Measurements from ENCODE around the gene KLK4.
A peak's percentile ranks its signal among the peaks of the same experiment; 100 is the strongest.

The KLK4 gene, protein sequence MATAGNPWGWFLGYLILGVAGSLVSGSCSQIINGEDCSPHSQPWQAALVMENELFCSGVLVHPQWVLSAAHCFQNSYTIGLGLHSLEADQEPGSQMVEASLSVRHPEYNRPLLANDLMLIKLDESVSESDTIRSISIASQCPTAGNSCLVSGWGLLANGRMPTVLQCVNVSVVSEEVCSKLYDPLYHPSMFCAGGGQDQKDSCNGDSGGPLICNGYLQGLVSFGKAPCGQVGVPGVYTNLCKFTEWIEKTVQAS
- total RNA-seq = 0 reads per million in 3 experiments

DNA sequence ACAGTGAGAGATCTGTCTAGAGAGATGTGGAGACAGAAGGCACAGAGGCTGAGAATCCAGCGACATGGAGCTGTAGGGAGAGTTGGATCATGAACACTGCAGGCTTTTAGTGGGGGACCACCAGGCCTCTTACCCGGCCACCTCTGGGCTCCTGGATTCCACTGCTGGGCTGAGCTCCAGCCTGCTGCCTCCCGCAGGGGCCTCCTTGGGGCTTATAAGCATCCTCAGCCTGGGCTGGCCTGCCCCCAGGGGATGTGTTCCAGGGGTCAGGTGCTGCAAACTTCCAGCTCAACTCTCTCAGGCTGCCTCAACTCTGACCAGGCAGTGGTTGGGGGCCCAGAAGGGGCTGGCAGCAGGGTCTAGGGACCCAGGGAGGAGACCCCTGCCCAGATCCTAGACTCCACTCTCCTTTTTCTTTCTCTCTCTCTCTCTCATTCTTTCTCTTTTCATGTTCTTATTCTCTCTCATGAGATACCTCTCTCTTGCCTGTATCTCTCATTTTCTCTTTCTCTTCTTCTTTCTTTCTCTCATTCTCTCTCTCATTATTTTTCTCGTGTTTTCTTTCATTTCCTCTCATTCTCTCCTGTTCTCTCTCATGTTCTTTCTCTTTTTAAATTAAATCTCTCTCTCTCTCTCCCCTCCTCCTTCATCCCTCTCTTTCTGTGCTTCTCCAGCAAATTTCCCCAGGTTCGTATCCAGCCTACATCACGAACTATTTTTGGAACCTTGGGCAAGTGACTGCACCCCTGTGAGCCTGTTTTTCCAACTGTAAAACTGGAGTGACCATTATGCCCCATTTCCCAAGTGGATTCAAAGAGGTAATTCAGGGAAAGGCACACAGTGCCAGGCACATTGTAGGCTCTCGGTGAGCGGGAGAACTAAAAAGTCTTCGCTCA lies at the start of gene KLK4:
KLK4 (minus strand) TSS at position 190 of the 896 bp plus-strand sequence. CDS start 657 bp downstream, outside the sequence.
- DNase-seq = no peak

DNA sequence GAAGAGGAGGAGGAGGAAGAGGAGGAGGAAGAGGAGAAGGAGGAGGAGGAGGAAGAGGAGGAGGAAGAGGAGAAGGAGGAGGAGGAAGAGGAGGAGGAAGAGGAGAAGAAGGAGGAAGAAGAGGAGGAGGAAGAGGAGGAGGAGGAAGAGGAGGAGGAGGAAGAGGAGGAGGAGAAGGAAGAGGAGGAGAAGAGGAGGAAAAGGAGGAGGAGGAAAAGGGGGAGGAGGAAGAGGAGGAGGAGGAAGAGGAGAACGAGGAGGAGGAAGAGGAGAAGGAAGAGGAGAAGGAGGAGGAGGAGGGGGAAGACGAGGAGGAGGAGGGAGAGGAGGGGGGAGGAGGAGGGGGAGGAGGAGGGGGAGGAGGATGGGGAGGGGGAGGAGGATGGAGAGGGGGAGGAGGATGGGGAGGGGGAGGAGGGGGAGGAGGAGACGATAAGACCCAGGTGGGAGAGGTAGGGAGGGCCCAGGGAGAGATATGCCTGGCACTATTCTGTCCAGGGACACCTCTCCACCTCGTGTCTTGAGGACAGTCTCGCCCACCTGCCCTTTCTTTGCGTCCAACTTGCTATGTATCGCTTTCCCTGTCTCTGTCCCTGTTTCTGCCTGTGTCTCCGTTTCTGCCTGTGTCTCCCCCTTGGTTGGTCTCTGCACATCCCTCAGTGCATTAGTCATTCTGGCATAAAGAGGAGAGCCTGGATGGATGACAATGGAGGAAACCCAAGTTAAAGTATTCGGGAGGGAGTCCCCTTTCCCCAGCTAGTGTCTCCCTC lies 48.7 kb upstream of the KLK4 start:
- DNase-seq = no peak

DNA sequence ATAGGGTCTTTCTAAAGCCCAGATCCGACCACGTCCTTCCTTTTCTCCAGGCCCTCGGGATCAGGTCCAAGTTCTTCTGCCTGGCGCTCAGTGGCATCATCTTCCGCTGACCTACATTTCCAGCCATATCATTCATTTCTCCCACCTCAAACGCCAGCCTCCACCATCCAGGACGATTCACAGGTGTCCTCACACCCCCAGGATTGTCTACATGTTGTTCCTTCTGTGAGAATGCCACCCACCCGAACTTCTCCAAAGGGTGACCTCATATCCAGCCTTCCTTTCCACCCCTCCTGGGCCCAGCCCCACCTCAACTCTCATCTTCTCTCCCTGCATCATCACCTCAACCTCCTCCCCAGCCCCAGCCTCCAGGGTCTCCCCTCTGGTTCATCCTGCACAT lies 46.4 kb upstream of the KLK4 start:
- DNase-seq = no peak

DNA sequence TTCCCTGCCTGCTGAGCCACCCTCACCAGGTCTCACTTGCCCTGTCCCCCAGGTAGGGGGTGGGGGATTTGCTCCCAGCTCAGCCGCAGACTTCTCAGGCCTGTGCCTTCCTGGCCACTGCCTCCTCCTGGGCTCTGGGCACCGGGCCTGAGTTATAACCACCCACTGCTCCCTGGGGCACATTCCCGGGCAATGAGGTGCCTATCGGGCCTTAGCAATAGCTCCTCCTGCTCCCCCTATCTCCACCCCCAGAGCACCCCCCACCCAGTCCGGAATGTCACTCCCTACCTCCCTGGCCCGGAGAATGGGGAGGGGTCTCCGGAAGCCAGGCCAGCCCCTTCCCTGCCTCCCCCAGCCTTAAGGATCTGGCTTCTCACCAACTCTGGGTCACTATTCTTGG lies 41.7 kb upstream of the KLK4 start, which contains the start of gene KLK5:
KLK5 (minus strand) TSS at position 129 of the 400 bp plus-strand sequence. CDS start 381 bp downstream, outside the sequence.
- DNase-seq = no peak

DNA sequence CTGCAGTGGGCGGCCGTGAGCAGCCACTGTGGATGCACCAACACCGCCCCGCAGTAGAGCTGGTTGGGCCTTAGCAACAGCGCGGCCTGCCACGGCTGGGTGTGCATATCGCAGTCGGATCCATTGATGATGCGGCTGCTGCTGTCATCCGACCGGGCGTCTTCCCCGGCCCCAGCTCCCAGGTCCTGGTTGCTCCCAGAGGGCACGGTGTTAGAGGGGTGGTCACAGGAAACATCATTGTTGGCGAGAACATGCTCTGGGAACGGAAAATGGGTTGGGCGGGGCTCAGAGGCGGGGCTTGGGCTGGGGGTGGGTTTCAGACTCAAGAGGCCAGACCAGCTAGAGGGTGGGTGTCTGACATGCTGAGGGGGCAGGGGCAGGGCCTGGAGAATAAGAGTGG lies 38.7 kb upstream of the KLK4 start:
- no peak for DNase-seq

DNA sequence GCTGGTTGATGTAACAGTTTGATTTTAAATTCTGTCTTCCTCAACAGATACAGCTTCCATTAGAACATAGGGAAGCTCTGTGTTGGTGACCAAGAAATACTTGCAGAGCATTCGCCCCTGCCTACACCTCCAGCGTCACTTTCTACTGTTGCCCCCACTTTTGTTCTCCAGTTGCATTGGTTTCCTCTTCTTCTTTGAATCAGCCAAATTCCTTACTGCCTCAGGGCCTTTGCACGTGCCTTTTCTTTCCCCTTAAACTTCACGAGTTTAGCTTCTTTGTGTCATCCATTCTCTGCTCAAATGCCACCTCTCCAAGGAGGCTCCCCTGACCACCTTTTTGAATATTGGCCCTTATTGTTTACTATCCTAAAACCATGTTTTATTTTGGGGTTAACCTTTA lies 35.9 kb upstream of the KLK4 start:
- no peak for DNase-seq

DNA sequence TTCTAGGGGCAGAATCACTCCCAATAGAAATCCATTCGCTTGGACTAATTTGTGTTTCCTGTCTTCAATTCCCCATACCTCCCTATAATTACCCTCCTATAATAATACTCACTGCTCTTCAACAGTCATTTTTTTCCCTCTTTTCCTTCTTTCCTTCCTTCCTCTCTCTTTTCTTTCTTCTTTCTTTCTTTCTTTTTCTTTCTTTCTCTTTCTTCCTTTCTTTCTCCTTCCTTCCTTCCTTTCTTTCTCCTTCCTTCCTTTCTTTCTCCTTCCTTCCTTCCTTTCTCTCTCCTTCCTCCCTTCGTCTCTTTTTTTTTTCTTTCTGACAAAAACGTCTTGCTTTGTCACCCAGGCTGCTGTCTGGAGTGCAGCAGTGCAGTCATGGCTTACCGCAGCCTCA lies 33.6 kb upstream of the KLK4 start:
- no peak for DNase-seq

DNA sequence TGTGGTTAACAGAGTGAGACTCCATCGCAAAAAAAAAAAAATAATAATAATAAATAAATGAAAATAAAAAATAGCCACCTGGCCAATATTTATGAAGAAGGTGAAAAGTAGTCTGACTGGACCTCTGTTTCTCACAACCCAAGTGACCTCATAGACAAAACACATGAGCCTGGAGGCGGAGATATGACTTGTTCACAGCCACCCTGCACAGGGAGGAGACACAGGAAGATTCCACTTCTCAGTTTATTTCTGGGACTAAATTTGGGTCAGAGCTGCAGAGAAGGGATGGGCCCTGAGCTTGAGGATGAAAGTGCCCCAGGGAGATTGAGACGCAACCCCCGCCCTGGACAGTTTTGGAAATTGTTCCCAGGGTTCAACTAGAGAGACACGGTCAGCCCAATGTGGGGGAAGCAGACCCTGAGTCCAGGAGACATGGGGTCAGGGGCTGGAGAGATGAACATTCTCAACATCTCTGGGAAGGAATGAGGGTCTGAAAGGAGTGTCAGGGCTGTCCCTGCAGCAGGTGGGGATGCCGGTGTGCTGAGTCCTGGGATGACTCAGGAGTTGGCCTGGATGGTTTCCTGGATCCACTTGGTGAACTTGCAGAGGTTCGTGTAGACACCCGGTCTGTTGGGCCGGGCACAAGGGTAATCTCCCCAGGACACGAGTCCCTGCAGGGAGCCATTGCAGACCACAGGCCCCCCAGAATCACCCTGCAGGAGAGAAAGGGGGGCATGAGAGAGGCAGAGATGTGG lies 32.1 kb upstream of the KLK4 start:
- DNase-seq = no peak

DNA sequence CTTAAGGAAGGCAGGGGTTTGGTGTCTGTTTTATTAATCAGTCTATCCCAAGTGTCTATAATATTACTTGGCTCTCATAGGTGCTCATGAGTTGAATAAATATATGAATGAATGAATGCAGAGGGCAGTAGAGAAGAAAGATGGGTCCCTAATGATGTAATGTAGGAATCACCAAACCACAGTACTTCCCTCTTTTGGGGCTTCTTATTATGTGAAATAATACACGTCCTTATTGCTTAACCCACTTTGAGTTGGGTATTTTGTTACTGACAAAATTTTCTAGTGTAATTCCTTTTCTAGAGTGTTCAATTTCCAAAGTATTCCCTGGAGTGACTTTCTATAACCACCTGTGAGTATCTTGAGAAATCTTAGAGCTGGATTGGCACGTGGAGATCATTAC lies 28.4 kb upstream of the KLK4 start:
- no peak for DNase-seq

DNA sequence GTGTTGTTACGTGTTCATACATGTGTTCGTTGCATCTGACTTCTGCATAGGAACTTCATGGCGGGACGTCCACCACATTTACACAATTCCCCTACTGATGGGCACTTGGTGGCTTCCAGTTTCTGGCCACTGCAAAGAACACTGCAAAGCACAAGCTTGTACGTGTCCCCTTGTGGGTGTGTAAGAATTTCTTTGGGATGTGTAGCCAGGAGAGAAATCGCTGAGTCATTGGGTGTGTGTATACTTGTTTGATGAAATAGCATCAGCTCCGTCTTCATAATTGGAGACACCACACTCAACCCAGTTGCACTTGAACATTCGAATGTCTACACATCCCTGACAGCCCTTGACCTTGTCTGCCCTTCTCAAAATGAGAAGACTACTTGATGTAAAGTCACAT lies 22.4 kb upstream of the KLK4 start:
- no peak for DNase-seq

DNA sequence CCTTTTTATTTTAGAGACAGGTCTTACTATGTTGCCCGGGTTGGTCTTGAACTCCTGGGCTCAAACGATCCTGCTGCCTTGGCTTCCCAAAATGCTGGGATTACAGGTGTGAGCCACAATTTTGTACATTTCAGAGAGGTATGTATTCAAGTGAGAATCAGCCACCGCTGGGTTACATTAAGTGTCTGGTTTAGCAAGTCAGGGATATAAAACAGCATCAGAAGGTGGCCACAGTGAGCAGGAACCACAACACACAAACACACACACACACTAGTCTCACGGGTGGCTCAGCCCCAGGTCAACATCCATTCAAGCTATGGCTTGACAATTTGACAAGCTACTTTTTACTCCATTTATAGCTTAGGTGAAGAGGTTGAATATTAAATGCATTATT lies 21.5 kb upstream of the KLK4 start:
- DNase-seq = no peak

DNA sequence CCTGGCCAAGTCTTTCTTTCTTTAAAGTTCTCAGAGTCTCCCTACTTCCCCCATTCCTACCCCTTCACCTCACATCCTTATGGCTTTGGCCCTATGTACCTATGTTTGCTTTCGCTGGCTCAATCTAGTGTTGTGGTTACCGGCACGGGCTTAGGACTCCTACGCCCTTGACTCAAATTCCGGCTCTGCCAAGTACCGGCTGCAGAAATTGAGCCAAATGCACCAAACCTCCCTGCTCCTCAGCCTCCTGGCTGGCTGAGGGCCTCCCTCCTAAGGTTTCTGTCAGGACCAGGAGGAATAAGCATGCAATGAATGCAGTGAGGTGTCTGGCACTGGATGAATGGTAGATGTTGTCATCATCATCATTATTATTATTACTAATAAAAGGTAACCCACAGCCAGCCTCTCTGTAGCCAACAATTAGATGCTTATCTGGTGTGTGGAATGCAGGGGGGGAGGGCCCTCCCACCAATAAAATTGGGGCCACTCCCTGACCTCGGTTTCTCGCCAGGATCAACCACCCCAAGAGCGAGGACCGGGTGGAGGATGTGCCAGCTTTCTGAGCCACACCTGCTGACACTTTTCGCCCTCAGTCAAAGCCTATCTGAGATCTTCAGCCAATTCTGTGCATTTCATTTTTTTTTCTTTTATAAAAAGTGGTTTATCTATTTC lies 21.0 kb upstream of the KLK4 start:
- DNase-seq = no peak

DNA sequence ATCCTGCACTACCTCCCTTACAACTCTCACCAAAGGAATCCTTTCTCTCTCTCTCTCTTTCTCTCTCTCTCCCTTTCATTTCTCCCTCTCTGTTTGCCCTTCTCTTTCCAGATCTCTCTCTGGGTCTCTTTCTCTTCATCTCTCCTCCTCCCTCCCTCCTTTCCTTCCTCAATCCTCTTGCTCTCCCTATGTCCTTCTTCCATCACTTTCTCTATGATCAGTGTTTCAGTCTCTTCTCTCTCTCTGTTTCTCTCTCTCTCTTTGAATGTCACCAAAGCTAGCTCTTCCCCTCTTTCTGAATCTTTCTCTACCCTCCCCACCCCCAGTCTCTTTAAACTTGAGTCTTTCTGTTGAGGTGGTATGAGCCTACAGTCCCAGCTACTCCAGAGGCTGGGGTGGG lies 19.8 kb upstream of the KLK4 start:
- no peak for DNase-seq

DNA sequence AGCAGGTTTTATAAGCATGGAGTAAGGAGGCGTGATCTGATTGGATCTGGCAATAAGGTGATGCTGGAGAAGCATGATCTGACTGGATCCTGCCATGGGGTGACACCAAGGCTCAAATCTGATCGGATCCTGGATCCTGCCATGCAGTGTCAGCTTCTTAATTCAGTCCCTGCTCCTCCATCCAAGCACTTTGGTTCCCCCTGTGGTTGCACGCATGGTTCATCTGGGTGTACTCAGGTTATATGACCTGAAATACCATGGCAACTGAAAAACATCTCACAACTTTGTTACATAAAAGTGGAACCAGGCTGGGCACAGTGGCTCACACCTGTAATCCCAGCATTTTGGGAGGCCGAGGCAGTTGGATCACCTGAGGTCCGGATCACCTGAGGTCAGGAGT lies 17.6 kb upstream of the KLK4 start:
- DNase-seq = no peak

DNA sequence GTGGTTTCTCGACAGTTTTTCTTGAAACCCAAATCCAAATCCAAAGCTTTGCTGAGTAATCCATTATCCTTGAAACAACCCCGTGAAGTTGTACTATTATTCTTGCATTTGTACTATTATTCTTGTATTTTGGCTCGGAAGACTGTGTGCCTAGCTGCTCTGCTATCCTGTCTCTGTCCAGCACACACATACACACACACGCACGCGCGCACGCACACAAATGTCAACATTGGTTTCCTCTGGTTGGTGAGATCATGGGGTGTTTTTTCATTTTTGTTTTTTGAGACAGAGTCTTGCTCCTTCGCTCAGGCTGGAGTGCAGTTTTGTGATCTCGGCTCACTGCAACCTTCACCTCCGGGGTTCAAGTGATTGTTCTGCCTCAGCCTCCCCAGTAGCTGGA lies 14.9 kb upstream of the KLK4 start:
- DNase-seq = no peak

DNA sequence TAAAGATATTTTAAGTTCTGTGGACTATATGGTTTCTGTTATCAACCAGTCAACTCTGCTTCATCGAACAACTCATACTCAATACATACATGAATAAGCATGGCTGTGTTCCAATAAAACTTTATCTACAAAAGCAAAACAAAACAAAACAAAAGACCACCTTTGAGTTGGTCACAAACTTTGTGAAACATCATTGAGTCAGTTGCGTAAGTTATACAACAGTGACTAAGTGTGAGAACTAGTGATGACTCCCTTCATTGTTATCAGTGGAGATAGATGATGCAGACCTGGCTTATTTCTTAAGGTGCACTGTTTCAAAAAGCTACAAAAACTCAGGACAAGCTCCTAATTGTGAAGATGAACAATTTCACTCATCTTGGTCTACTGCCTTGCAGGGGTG lies 14.5 kb upstream of the KLK4 start:
- no peak for DNase-seq

DNA sequence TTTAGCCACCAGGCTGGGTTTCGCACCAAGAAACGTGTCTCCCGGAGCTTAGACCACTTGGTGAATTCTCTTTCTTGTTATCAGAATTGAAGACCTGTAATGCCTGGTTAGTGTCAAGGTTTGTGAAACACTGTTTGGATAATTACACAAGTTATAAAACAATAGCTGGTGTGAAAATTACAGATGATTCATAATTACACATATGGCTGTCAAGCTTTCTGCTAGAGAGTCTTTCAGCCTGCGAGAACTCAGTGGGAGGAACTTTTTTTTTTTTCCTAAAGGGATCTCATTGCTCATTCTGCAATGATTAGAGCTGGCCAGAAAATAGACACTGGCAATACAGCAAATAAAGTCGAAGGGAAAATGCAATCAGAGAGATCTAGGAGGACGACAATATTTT lies 13.4 kb upstream of the KLK4 start:
- DNase-seq = no peak

DNA sequence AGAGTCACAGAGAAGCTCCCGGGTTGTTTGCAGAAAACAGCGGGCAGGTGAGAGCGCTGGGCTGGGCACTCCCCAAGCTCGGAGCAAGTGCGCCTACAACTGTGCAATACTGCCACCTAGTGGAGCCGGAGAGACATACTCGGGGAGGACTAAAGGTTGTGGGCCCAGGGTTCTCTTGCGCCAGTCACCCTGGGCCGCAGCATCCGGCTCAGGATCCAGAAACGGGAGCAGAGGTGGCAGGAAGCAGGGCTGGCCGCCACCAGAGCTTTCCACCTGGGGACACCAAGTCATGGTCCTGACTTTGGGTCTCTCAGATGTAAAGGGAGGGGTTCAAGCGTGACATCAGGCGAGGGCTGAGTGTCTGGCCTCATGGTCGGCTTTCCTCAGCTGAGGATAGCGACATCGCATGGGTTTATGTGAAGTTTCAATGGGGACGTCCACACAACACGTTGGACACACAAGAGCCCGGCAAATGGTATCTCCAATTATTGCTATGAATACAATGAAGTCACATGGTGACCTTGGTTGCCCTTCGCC lies 11.2 kb upstream of the KLK4 start:
- DNase-seq = peak; percentile 60

DNA sequence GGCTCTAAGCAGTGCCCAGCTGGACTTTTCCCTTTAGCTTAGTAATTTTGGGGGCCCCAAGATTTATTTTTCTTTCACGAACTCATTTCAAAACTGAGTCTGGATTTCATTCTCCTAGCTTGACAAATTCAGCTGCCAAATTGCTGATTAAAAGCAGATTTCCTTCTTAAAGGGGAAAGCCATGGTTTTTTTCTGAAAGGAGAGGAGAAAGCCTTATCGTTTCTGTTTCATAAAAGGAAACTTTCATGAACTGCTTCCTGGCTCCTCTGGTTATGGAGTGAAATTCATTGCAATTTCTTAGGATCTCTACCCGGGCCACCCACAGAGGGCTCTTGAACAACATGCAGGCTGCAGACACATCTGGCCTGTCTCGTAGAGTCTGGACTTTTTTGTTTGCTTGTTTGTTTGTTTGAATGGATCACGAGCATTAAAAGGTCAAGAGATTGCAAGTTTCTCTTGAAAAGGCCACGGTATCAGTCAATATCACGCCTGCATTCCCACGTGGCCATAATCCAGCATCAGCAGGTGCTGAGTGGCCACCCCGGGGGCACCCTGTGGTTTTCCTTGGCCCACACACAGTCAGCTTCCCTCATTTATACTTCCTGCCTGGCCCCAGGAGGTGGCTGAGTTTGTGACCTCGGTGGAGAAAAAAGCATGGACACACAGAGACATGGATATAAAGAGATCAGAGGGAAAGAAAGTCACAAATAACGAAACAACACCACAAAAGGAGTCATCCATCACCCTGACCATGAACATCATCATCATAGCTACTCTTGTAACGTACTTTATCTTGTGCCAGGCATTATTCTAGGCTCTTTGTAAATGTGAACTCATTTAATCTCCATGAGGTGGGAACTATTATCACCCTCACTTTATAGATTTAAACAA lies 10.5 kb upstream of the KLK4 start:
- DNase-seq = no peak

DNA sequence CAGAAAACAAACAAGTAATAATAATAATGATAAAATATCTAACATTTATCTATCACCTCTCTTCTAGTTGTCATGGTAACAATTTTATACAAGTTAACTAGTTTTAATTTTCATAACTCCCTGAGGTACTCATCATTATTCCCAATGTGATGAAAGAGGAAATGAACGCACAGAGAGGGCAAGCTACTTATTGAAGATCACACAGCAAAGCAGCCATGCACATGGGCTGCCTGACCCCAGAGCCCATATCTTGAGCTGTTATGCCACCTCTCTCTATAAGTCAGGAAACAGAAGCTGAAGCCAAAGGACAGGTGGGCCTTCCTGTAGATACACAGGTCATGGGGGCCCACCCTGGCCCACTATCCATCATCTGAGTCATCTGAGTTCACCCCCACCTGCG lies 4.9 kb upstream of the KLK4 start:
- no peak for DNase-seq

All from central memory CD4-positive, alpha-beta T cell (primary cell).